ENCODE data around the gene KRT10. TPM values are rescaled to one million over a fixed set of nuclear protein-coding genes. Genes with fewer than 3 reads are reported as not detected.

Gene KRT10
- 21.0 and 25.6 TPM in 2 replicates for total RNA-seq

DNA sequence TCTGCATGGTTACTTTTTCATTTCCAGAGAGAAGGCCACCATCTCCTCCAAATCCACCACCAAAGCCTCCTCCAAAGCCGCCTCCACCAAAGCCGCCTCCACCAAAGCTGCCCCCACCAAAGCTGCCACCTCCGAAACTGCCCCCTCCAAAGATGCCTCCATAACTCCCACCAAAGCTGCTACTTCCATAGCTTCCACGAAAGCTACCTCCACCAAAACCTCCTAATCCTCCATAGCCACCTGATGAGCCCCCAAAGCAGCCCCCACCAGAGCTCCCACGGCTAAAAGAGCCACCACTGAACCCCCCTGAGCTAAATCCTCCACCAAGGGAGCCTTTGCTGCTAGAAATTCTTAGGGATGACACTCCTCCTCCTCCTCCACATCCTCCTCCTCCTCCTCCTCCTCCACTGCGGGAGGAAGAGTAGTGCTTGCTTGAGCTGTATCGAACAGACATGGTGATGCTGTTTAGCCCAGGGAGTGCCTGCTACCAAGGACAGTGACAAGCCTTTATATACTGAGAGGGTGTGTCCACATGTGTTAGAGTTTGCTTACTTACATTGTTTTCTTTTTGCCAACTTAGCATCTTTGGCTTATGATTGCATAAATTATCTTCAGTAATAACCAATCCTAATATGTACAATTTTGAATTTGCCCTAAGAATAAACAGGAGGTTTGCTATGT lies at the start of gene KRT10:
TSS of gene KRT10 (minus strand) at position 483 of the 681 bp plus-strand sequence. CDS start at position 454, 29 bp downstream.
- intact Hi-C loops (cut with micrococcal nuclease) = no loop called here

DNA sequence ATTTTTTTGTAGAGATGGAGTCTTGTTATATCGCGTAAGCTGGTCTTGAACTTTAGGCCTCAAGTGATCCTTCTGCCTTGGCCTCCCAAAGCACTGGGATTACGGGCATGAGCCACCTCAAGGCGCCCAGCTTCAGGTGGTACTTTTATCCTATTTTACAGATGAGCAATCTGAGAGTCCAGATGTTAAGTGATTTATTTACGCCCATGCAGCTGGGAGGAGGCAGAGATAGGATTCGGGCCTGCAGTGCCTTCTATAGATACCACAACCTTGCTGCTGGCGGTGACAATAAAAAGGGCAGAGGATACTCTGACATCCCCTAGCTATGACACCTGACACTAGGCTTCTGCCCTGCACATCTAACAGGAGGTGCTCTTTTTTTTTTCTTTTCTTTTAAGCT lies 48.9 kb upstream of the KRT10 start:
- intact Hi-C loops (cut with micrococcal nuclease) = no loop called here

DNA sequence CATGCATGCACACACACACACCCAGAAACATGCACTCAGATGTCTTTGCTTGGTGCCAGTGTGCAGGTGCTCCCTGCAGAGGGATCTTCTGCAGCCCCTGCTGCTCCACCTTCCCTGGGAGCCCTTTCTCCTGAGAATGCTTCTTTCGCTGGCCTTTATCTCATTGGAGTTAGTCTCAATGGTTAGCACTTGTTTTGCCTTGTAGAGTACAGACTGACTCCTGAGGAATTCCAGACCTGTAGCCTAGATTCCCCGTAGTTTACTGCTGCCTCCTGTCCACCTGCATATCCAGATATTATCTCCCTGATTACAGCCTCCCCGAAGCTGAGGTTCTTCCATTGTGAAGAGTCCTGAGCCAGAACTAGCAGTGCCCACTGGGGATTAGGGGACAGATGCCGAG lies 47.7 kb upstream of the KRT10 start:
- intact Hi-C loops (cut with micrococcal nuclease) = no loop called here

DNA sequence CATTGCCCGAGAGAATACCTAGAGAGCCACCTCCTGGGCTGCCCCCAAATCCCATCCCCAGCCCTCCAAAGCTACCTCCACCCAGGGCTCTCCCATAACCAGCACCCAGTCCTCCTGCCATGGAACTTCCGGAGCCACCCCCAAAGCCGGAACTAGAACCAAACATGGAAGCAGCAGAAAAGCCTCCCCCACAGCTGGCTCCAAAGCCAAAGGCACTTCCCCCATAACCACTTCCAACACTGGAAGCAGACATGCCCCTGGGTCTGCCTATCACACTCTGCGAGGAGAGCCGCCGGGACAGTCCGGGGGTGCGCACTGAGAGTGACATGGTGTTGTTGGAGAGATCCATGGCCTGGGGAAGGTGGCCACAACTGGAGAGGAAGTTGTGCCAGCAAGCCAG lies 44.4 kb upstream of the KRT10 start, which contains the start of gene KRT12:
TSS of gene KRT12 (minus strand) at position 386 of the 400 bp plus-strand sequence. CDS start at position 349, 37 bp downstream.
- intact Hi-C loops (cut with micrococcal nuclease) = no loop called here

DNA sequence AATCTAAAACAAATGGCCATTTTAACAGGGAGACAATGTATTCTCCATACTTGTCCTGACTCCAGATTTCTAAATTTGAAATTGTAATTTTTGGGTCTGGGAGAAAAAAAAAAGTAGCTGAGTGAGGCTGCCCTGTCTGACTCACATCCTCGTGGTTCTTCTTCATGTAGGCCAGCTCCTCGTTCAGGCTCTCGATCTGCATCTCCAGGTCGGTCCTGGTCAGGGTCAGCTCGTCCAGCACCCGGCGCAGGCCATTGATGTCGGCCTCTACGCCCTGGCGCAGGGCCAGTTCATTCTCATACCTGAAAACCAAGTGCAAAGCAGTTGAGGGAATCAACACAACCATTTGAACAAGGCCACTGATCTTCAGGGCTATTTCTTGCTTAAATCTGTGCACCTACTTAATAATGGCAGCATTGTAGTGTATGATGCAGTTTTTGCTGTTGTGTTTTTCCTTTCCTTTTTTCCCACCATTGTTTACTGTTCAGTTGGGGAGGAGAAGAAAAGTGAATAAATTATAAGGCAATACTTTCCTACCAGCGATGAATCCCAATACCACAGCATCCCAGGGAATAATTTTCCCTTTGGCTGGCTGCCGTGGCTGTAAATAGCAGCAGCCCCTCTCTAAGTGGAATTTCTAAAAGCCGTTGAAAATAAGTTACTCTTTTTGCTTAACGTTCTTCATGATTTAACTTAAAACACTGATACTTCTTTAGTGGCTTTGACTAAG lies 42.4 kb upstream of the KRT10 start:
- intact Hi-C loops (cut with micrococcal nuclease) = no loop called here

DNA sequence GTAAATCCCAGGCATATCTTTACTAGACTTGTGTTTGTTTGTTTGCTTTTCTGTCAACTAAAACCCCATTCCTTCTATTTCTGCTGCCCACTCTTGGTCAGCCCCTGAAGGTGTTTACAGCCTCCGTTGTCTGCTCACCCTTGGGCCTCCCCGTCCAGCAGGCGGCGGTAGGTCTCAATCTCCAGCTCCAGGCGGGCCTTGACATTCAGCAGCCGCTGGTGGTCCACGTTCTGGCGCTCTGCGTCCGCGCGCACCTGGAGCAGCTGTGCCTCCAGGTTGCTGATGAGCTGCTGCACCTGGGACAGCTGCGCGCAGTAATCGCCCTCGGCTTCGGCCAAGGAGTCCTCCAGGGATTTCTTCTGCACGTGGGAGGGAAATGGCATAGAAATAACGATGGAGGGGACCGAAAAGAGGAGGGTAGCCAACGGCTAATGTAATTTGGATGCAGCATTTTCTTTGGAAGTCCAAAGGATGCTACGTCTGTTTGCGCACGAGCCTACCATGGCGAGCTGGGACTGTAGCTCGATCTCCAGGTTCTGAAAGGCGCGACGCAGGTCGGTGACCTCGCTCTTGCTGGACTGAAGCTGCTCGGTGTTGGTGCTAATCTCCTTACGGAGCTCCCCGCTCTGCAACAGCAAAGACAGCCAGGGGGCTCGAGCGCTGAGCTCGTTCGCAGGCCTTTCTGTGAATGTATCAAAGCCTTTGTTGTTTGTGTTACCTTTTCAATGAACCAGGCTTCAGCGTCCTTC lies 40.7 kb upstream of the KRT10 start:
- intact Hi-C loops (cut with micrococcal nuclease) = no loop called here

DNA sequence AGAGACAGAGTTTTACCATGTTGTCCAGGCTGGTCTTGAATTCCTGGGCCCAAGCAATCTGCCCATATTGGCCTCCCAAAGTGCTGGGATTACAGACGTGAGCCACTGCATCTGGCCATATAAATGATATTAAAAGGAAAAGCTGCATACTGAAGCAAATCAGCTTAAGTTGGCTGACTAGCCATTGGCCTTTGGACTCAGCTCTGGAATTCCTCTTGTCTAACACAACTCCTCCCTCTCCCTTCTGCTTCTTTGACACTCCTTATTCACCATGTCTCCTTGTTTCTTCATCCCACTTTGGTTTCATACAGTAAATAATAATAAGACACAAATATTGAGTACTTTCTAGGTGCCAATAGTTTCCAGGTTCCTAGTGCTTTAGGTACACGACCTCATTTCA lies 37.1 kb upstream of the KRT10 start:
- intact Hi-C loops (cut with micrococcal nuclease) = loop anchor here (5.0 kb wide), 1 partner anchor 57 kb away; no protein-coding TSS in a partner anchor

DNA sequence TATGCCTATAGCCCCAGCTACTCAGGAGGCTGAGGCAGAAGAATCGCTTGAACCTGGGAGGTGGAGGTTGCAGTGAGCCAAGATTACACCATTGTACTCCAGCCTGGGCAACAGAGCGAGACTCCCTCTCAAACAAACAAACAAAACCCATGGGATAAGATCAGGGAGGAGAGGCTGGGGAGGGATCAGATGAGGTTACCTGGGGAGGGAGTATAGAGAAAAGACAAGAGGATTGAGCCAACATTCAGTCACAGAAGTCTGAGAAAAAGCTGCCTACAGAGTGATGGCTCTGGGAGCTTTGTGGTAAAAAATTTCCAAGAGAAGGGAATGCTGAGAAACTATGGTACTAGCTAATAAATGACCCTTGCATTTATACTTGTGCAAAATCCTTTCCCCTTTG lies 36.3 kb upstream of the KRT10 start:
- intact Hi-C loops (cut with micrococcal nuclease) = loop anchor here (5.0 kb wide), 1 partner anchor 56 kb away; no protein-coding TSS in a partner anchor

DNA sequence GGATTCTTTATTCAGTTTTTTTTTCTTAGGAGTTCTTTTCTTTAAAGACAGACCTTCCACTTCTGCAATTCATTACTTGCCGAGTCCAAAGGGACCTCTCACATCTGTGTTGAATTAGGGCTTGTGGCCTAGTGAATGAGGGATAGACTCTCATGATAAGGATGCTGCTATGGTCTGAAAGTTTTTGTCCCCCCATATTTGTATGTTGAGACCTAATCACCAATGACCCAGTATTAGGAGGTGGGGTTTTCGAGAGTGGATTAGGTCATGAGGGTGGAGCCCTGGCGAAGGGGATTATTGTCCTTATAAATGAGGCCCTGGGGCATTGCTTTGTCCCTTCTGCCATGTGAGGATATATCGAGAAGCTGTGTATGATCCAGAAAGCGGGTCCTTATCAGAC lies 35.1 kb upstream of the KRT10 start:
- intact Hi-C loops (cut with micrococcal nuclease) = loop anchor here (1.0 to 5.0 kb wide), 4 partner anchors 55 to 805 kb away; no protein-coding TSS in a partner anchor

DNA sequence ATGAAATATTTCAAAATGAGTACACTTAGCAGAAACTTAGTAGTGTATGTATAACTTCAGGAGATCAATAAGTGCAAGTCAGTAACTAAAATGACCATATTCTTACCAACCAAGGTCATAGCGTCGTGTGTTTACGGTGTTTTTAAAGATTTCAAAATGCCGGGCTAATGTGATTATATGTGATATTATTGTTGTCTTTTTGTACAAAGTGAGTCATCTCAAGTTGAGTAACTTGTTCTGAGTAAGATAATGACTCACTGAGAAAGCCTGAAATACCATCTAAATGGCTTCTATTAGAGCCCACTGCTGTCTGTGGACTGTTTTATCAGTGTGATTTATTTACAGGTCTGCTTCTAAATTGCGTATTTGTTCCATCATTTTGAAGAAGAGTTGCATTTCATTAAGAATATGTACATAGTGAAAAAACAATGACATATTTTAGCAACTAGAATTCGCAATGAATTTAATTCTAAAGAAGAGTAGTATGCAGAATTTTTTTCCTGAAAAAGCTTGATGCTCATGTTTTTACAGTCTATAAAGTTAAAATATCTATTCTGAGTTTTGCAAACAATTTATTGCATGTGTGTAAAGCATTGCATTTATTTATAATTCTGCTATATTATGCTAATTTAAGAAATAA lies 31.9 kb upstream of the KRT10 start:
- intact Hi-C loops (cut with micrococcal nuclease) = no loop called here

DNA sequence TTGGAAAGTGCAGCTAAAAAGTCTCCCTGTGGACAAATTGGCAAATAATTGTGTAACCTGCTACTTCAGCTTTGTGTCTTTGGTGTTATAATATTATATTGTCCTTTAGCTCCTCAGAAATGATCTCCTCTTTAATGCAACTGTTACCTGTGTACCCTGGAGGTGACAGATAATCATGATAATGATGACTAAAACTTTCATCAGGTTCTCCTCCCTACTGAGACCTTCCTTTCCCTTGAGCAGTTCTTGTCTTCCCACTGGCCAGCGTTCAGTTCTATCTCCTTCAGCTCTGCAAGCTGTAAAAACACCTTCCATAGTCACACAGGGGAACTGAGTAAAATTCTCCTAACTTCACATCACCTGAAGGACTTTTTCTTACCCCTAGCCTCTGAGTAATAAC lies 29.9 kb upstream of the KRT10 start:
- intact Hi-C loops (cut with micrococcal nuclease) = no loop called here

DNA sequence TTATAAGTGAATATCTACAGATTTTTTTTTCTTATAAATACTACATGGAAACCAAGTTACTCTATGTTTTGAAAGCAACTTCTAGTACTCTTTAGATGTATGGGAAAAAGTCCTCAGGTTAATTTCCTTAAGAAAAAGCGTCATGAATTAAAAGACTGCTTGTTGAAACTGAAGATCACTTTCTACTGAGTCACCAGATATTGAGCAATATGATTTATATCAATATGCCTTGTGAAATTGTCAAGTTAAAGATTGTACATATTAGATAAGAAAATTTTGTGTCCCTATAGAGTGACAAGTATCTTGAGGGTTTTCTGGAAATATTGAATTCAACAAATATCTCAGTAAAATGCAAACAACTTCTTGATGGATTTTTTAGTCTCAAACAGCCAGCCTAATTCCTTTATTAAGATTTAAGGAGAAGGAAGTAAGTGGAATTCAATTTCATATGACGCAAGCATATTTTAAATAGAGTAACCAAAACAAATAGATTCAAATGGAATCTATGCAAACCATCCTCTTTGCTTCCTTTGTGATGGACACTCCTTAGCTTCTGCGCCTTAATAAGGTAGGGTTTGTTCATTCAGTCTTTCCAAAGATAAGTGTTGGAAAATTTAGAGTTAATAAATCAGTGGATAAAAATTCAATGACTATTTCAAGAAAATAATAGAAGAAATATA lies 28.0 kb upstream of the KRT10 start:
- intact Hi-C loops (cut with micrococcal nuclease) = no loop called here

DNA sequence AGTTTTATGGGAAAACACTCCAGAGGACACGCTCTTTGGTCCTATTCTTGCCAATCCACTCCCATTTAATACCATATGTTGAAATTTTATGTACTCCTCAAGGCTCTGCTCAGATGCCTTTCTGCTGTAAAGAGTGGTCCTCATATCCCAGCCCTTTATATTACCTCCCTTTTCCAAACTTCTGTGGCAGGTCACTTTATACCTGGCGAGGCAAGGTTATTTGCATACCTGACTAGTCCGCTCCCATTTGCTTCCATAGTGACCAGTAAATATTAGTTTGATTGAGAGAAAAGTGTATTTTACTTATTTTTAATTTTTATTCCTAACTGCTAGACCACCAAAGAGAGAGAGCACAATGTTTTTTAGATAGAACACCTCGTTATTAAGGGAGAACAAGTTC lies 27.3 kb upstream of the KRT10 start:
- intact Hi-C loops (cut with micrococcal nuclease) = no loop called here

DNA sequence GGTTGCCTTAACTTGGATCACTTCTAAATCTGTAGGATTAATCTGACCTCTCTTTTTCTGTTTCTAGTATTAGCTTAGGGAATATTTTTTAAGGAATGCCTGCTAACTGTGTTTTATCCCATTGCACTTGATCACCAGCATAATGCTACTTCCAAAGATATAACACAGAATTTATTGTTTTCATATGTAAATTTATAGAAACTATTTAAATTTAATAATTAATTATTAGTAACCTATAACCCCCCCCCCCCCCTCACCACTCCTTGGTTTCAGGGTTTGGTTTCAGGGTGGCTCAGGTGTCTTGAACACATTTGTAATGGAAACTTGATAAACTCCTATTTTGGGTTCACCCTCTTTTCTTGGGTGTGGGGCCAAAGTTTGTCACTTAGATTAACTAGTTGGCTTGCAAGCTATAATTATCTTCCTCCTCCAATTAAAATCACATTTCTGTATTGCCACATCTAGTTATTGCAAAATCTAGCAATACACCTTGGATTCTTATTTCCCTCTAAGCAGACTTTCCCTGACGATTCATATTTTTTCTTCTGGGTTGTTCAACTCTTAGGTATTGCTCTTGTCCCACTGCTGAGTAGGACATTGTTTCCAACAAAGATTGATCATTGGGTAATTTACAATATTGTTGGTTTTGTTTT lies 26.3 kb upstream of the KRT10 start:
- intact Hi-C loops (cut with micrococcal nuclease) = no loop called here

DNA sequence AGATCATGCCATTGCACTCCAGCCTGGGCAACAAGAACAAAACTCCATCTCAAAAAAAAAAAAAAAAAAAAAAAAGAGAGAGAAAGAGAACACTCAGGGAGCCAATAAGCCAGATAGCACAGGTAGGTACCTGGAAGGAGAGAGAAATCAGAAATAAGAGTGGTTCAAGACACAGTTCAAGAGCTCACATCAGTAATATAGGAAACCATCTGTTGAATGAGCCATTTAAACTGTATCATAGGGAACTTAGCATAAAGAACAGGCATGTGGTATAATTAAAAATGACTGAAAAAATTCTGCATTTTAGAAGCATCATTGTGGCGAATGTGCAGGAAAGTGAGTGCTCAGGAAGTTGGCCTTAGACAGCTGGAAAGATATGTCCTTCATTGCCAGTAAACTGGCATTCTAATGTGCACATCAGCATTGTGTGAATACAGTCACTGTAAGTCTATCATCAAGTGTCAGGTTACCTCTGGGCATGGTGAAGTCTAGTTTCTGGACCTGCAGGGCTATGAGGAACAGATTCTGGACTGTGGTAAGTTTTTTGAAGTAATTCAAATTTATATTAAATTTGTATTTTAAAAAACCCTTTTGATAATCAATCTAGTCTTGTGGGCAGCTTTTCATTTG lies 24.2 kb upstream of the KRT10 start:
- intact Hi-C loops (cut with micrococcal nuclease) = no loop called here

DNA sequence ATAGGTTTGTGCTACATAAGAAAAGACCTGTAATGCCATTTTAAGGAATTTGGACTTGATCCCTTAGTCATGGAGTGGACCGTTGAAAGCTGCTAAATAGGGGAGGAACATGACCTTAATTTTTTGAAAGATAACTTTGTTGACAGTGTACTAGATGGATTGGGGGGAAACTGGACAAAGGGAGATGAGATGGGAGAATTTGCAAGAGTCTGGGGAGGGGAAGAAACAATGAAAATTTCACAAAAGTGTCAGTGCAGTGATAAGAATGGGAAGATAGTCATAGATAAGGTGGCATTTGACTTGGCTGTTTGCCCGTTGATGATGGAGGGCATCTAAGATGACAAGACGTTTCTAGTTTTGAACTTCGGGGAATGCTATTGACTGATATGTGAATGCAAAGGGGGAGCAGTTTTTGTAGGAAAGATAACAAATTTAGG lies 22.3 kb upstream of the KRT10 start:
- intact Hi-C loops (cut with micrococcal nuclease) = no loop called here

DNA sequence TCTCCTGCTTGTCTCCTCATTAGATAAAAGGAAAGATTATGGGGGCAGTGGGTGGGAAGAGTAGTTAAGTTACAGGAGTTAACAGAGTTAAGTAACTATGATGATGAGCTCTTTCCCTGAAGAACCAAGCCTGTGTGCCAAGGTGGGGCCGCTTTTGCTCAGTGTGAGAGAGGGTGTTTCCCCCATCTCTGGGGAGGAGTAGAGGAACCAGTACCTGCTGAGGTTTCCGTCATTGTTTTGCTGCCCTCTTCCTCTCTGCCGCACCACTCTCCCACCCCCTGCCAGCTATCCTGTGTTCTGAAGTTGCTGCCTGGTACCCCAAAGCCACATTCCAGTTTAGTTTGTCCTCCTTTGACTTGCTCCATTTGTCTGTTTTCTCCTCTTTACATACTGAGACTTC lies 20.8 kb upstream of the KRT10 start:
- intact Hi-C loops (cut with micrococcal nuclease) = no loop called here

DNA sequence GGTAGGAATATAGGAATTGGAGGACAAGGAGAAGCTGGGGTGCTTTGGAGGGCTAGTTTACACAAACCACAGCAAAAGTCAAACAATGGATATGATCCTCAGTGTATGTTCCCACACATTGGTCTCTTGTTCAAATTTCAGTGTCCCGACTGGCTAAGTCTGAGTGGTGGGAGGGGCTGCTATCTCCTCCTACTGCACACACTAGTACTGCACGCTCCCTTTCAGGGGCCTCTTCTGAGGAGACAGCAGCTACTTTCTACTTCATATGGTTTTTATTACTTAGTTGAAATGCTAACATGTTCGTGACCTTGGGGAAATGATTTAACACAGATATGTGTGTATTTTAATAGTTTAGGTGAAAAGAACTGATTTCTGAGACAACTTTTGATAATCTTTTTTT lies 18.8 kb upstream of the KRT10 start:
- intact Hi-C loops (cut with micrococcal nuclease) = no loop called here

DNA sequence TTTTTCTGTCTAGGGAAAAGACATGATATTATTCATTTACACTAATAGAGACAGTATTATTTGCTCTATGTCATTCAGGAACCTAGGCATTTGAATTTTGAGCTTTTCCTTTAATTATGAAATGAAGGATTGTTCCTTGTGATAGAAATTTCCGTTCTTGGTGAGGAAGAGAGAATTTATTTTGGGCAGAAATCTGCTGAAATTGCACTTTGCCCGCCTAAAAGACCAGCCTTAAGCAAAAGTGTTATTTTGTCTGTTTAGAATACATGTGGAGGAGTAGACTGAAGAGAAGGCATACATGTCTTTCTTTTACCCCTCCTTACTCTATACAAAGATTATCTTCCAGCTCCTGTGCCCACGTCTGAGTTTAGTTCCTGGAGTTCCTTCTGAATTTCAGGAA lies 16.8 kb upstream of the KRT10 start:
- intact Hi-C loops (cut with micrococcal nuclease) = no loop called here

DNA sequence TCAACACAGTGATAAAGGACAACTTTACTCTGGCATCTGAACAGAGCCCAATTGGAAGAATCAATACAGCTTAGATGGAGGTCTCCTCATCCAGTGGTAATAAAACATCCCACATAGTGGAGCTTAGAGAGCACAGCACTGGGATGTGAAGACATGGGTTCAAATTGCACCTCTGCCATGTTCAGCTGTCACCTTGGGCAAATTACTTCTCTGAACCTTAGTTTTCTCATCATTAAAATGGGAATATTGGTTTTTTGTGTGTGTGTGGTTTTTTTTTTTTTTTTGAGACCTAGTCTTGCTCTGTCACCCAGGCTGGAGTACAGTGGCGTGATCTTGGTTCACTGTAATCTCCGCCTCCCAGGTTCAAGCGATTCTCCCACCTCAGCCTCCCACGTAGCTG lies 13.6 kb upstream of the KRT10 start:
- intact Hi-C loops (cut with micrococcal nuclease) = no loop called here
